Suppressor macrophage treated with lipopolysaccharide for 1 hour (primary cell): Measurements from ENCODE around the gene NUB1.

Experiments
- DNase-seq, 3 donors: peaks; one replicate each; pipeline ENCODE4 v3.0.0-alpha.2; 2020 to 2022

The NUB1 gene

DNA sequence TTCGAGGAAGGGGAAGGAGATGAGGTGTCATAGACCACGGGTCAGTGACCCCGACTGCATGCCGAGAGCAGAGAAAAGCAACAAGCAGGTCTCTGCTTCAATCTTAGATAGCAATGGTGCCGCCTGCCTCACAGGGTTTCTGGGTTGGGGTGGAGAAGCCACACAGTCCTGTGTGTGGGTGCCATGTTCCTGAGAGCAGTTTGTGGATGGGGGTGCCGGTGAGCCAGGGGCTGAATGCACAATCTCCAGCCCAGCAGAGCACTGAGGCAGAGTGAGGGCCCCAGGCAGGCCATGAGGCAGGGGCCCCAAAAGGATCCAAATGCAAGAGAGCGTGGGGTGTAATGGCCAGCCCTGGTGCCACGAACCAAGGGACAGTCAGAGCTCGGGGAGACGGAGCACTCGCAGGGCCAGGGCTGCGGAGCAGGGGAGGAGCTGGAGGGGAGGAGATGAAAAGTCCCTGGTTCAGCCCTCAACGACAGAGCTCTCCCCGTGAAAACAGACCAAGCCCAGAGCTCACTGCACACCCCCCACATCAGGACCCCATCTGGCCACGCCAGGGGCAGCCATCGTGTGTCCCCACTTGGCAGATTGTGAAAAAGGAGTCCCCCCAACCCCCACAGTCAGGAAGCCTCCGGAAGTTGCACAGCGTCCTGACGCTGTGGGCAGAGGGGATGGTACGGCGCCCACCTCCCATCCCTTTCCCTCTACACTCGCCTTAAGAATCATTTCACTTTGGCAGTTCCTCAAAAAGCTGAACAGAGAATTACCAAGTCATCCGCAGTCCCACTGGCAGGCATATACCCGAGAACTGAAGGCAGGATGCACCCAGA lies 48.4 kb downstream of the NUB1 start:
- DNase-seq = peak in 2 of 3 donors; percentile 51 to 54

DNA sequence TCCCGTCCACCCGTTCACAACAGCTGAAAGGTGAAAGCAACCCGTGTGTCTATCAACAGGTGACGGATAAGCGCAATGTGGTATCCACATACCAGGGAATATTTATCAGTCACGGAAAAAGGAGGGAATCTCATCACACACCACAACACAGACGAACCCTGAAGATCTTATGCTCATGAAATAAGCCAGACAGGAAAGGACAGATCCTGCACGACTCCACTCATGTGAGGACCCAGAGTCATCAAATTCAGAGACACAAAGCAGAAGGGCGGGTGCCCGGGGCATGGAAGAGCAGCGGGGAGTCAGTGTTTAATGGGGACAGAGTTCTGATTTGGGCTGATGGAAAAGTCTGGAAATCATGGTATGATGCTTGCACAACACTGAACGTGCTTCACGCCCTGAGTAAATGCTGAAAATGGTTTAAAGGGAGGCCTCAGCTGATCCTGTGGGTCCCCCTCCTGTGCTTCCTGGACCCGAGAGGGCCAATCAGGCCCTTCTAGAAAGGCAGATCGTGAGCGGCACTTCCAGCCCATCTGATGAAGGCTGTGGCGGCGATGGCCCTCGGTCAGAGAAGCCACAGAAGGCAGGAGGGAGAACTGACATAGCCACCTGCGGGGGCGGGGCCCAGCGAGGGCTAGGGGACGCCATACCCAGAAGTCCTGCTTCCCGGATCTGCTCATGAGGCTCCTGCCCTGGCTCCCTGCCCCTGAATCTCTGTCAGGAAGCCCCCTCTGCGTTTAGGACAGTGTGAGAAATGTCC lies 49.2 kb downstream of the NUB1 start:
- no peak for DNase-seq

DNA sequence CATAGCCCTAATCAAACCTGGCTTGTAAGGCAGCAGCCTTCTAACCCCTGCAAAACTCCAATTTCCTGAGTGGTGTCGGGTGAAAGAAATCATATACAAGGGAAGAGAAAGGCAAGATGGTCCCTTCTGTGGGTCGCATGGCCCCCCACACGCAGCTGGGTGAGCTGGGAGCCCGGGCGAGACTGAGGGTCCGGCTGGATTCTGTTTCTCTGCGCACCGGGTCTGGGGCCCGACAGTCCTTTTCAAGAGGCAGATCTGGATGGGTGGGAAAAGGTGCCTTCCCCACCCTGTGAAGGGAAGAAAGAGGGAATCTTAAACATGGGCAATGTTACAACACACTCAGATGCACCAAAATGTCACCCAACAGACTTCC lies 49.7 kb downstream of the NUB1 start:
- DNase-seq = no peak

DNA sequence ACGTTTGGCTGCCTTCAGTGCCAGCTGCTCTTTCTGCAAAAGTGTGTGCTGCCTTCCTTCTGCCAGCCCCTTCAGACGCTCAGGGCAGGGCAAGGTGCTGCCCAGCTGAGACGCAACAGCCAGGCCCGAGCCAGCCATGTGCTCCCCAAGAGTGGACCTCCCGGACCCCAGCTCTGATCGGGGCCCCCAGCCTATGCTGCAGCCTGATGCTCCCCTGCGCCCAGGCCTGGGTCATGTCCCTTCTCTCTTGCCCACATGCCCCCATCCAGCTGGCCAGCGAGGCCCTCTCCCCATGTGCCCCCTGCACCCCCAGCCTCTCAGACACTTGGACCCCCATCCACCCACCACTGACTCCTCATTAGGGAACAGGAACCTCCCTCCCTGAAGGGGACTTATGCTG lies 50.4 kb downstream of the NUB1 start:
- no peak for DNase-seq

DNA sequence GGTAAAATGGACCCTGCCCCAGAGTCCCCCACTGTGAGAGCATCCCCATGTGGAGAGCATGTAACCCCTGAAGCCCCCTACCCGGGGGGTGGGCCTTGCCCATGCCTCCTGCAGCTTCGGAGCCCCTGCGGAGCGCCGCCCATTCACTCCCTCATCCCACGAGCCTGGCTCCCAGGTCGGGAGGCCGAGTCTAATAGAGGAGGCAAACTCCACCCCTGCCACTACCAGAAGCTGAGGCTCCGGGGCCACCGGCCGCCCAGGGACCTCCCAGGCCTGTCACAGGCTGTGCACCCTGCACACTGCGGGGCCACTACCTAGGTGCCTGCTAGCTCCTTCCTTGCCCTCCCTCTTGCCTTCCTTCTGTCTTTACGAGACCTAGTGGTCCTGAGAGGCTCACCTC lies 50.8 kb downstream of the NUB1 start:
- no peak for DNase-seq

DNA sequence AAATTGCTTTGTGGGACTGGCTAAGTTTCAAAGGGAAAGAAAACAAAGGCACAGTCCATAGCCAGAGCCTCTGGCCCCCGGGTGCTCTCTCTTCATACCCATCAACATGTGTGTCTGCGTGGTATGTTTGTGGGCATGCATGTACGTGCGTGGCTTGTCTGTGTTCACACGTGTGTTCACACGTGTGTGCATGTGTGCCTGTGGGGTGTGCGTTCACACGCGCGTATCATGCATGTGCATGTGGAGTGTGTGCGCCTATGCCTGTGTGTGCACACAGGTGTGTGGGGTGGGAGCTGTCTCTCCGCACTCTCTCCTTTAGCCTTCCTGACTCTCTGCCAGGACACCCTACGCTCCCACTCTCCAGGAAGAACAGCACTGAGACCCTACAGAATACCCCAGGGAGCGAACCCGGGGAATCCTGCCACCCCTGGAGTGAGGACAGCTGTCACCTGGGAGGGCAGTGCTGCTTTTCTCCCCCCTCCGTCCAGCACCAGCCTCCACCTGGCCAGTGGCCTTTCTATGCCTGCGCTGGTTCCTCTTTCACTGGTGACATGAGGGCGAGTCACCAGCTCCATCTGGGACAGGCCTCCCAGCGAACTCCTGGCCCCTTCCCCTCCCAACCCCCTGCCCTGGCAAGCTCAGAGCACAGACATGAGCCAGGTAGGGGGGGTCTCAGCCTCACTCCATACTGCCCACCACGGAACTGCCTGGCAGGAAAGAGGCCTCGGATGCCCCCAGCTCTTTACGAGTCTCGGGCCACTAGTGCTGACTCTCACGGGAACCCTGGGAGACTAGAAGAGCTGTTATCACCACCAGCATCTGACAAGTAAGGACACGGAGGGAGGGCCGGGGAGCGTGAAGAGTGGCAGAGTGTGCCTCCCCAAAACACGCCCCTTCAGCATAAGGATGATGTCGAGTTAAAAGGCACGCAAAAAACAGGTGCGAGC lies 51.7 kb downstream of the NUB1 start:
- DNase-seq = no peak

DNA sequence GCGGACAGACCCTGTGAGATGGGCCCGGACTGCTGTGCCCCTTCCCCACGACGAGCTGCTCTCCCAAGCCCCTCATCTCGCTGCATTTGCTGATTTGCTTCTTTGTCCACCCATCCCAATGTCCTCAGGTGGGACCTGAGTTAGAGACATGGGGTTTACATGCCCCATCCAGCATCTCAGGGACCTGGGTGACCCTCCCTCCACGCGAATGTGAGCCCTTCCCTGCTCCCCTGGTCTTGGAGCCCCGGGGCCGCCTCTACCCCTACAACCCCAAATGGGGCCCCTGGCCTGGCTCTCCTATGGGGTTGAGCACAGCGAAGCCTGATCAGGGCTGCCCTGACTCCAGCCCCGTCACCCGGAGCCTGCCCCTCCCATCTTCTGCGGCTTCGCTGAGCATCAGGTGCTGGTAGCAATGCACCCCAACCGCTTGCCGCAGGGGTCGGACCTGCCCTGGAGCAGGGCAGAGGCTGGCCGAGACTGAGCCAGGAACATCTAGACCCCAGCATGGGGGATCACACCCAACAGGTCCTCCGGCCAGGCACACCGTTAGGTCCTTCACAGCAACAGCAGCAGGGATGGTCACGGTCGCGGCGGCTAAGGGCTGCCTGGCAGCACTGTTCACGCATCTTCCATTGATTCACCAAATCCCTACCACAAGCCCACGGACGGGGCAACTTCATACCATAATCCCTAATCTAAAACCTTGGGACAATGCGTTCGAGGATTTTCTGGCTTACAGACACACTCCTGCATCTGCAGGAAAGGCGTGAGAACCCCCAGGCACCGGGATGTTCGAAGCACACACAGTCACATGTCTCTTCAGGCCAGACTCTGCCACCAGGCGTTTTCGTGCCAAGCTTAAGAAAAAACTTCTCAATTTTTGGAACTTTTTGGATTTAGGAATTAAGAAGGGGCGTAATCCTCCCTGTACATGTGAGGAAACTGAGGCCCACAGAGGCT lies 52.7 kb downstream of the NUB1 start:
- DNase-seq = no peak

DNA sequence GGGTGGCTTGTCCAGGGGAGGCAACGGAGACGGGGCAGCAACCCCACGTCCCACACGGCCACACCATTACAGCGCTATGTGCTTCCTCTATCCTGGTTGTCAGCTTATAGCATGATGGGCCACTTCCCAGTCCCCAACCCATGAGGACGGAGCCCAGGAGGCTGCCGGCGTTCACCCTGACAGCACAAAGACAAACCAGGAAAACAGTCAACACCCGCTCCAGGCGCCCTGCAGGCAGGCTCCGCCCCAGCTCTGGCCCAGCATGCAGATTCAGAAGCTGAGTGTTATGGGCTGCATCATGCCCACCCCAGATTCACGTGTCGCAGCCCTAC lies 53.4 kb downstream of the NUB1 start:
- DNase-seq = no peak

DNA sequence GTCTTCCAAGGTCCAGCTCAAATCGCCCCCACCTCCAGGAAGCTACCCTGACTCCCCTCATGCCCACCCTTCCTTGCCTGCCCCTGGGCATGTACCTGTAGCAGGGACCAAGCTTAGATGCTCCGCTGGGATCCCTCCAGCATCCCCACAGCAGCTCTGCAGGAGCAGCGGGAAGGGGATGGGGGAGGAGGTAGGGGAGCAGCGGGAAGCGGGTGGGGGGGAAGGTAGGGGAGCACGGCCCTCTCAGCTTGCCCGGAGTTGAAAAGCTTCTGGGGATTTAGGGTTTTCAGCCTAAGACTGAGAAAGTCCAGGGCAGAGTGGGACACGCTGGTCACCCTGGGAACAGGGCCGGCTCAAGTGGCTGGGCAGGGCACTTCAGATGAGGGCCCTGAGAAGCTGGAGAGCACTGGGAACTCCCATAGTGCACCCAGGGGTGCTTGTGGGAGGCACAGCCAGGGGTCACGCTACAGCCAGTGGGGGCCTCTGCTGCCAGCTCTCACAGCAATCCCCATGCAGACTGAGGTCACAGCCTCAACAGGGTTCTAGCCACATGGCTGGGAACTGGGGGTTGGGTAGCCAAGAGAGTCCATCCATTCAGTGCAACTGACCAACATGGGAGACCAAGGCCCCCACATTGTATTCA lies 54.8 kb downstream of the NUB1 start:
- DNase-seq = no peak

DNA sequence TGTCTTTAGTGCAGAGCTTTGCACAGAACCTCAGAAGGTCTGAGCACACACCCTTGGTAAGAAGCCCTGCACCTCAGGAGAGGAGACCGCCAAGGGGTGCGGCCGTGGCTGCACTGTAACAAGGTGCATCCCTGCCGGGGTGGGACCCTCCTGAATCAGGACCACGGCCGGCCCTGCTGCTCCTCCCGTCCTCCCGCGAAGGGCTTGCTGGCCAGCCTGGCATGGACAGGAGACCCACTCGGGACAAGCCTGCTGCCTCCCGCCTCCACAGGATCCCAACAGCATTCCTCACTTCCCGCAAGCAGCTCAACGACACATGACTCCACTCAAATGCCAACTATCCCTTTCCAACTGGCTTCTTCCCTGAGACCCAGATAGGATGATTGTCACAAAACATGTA lies 55.4 kb downstream of the NUB1 start:
- no peak for DNase-seq

DNA sequence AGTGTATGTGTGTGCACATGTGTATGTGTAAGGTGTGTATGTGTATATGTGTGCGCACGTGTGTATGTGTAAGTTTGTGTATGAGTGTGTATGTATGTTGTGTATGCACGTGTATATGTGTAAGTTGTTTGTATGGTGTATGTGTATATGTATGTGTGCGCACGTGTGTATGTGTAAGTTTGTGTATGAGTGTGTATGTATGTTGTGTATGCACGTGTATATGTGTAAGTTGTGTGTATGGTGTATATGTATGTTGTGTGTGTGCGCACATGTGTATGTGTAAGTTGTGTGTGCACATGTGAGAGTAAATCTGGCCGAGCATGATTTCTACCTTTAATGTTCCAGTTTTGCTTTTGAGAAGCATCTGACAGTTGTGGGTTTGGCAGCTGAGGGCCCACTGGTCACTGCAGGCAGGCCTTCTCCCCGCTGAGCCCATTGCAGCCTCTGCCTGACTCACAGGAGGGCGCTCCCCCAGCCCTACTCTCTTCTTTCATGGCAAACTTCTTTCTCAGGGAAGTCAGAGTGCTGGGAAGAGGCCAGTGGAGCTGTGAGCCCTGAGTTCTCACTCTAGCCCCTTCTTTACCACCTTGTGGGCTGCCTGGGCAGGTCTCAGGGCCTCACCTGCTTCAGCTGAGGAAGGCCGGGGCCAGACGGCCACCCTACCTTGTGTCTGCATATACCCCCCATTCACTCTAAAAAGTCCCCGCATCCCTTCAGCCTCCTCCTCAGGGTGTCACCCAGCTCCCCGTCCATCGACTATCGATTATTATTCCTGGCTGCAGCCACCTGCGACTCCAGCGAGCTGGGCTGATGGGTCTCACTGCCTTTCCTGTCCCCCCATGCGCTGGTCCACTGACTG lies 57.1 kb downstream of the NUB1 start:
- no peak for DNase-seq

DNA sequence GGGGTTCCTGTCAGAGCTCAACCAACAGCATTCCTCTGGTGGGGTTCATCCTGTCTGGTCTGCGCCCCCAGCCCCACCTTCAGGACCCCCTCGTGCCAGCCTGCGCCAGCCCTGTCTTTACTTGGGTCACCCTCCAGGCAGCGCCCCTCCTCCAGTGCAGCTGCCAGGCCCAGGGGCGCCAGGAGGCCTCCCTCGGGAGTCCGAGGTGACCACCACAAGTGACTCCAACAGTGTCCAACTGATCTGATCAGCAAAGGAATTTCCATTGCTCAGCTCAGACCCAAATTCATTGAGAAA lies 57.6 kb downstream of the NUB1 start:
- DNase-seq = no peak

DNA sequence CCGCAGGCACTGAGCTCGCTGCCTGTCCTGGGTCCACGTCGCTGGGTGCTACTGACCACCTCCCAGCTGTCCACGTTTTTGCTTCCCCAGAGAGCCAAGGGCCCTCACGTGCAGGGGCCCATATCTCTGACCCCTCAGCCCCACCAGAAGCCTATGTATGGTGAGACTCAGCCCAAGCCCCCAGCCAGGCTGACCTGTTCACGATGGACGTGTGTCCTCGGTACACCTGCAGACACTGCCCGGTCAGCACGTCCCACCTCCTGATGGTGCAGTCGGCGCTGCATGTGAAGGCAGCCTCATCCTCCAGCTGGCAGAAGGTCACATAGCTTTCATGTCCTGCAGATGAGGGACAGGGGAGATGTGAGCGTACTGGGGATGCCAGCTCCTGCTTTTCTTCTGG lies 58.3 kb downstream of the NUB1 start:
- no peak for DNase-seq

DNA sequence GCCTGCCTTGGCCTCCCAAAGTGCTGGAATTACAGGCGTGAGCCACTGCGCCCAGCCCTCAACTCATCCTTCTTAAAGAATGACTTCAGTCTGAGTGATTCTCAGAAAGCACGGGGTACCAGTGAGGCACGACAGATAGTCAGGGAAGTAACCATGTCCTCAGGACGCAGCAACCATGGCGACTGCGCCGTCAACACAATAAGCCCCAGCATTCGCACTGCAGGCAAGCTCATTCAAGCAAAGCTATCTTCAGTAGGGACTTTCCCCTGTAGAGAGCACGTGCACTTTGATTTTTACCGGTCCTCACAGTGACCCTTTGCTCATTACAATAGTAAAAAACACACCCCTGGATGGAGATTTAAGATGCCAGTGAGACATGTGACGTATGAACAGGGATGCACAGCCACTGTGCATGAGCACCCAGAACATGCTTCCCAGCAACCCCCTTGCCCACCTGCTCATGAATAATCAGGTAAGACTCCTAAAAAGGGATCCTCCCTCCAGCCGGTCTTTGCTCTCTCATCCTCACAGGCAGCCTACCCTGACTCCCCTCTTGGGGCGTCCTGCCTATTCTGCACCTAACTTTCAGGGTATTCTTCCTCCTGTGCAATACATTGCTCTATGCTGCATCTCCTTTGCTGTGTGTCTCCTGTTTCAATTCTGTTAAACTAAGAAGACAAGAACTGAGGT lies 59.2 kb downstream of the NUB1 start:
- no peak for DNase-seq

DNA sequence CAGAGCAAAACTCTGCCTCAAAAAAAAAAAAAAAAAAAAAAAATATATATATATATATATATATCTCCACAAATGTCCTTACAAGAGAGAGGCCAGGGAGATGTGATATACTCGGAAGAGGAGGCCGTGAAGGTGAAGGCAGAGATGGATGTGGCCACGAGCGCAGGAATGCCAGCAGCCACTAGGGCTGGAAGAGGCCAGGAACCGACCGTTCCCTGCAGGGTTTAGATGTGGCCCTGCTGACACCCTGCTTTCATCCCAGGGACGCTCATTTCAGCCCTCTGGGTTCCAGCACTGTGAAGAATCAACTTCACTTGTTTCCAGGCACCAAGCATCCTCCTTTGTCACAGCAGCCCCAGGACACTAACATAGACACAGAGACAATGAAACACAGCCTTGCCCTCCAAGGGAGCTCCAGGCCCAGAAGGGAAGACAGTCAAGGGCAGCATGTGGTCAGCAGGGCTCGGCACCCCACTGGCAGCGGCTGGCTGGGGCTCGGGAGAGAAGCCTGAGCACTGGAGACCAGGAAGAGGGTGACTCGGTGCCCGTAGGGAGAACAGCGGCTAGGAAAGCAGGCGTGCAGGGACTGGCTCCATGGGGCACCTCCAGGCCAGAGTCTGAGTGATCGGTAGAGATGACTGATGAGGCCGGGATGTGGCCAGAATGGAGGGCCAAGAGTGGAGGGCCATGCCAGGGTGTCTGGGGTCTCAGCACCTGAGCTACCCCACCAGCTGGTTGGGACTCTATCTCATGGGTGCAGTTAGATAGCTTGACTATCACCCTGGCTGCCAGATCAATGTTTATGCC lies 60.6 kb downstream of the NUB1 start:
- no peak for DNase-seq

DNA sequence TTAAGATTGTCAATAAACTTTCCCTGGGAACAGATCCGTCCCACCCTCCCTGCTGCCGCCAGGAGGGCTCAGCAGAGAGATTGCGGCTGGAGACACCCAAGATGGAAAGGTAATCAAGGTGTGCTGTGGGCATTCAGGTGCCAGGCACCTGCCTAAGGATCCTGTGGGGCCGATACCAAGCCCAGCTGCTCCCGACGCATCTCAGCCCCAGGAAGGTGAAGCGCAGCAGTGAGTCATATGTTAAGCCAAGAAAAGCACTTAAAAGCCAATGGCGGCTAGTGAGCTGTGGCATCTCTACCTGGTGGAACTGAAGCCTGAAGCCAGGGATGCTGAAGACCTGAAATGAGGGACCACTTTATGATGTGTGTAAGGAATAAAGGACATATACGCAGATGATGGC lies 62.2 kb downstream of the NUB1 start:
- no peak for DNase-seq

DNA sequence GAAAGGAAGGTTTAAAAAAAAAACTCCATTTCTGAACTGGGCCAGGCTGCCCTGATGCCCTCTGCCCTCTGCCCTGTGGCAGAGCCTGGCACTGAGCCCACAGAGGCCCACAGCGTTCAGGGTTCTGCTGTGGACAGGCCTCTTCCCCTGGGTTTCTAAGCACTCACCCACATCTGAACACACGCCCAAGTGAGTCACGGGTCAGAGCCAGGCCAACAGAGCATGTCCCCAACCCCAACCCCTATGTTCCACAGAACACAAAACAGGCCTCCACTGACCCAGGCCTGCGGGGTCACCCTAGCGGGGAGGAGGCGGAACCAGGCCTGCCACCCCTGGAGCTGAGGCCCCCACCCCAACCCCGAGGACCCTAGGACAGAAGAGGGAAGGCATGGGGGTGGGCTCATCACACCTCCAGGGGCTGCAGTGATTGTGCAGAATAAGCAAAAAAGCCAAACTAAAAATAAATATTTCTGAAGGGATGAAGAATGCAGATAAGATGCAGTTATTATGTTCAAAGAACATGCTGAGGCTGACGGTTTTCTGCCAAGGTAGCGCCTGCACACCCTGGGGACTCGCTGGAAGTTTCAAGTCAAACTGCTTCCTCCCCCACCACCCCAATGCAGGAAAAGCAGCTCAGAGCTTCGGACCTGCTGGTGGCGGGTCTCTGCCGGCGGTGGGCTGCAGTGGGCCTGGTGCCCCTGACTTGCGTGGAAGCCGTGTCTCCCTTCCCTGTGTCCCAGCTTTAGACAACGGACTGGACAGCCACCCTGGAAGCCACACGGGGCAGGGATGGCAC lies 62.8 kb downstream of the NUB1 start:
- DNase-seq = peak; percentile 60 to 73 (median 70)

DNA sequence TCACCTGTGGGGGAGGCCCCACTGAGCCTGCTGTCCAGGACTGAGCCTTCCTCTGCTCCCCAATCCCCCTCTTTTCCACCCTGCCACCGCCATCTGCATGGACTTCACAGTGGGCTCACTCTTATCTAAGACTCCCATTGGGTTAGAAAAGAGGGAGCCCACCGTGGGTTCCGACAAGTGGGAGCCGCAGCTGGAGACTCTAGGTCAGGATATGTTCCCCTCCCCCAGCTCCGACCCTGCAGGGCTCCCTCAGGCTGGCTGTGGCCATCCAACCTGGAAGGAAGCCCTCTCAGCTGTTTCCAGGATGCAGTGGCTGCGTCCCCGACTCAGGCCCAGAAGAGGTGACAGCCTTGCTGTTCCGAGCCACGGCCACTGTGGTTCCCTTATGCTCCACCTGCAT lies 63.4 kb downstream of the NUB1 start:
- DNase-seq = no peak

DNA sequence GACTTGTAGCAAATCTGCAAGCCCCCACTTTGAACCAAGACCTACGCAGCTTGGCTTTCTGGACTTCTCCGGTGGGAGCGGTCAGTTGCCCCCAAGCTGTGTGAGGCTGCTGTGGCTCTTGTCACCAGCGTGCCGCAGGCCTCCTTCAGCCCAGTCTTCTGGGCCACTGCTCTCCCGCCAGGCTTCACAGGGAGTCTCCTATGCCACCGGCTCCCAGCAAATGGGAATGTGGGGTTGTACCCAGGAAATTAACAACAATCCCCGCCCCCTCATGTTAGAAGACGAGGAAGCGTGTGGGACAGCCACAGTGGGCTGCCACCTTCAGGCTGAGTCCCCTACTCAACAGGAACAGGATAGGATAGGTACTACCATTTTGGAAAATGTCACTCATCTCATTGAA lies 64.0 kb downstream of the NUB1 start:
- DNase-seq = no peak
